ENCODE measurements around the gene SS18.

DNA sequence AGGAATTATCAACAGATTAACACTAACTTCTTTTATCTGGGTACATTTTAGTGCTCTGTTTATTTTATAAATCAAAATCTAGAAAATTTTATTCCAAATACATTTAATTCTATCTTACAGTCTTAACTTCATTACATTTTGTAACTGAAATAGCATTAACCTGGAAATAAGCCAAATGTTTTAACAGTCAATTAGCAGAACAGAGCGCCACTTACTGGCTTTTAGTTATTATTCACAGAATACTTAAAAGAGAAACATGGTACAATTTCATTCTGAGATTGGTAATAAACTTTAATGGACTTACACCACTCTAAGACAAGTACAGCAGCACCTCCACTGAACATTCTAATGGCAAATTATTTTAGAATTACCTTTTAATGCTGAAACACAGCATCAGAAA, 38.6 kb downstream of the SS18 start:
- TF ChIP-seq, protein P1, sequence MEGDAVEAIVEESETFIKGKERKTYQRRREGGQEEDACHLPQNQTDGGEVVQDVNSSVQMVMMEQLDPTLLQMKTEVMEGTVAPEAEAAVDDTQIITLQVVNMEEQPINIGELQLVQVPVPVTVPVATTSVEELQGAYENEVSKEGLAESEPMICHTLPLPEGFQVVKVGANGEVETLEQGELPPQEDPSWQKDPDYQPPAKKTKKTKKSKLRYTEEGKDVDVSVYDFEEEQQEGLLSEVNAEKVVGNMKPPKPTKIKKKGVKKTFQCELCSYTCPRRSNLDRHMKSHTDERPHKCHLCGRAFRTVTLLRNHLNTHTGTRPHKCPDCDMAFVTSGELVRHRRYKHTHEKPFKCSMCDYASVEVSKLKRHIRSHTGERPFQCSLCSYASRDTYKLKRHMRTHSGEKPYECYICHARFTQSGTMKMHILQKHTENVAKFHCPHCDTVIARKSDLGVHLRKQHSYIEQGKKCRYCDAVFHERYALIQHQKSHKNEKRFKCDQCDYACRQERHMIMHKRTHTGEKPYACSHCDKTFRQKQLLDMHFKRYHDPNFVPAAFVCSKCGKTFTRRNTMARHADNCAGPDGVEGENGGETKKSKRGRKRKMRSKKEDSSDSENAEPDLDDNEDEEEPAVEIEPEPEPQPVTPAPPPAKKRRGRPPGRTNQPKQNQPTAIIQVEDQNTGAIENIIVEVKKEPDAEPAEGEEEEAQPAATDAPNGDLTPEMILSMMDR (IDR thresholded peaks at IDR 0.05; ENCODE audit: insufficient read depth, low read length, poor library complexity, severe bottlenecking), result peak; percentile 30
- no peak for TF ChIP-seq EZH2phosphoT487 (conservative IDR thresholded peaks at IDR 0.05; ENCODE audit: low read length)
